GM19372 (cell line): ENCODE measurements around the gene BCL2A1.
"Not testable (repeated sequence)": the region's sequence is repeated elsewhere in the genome, so short reads cannot be mapped to it uniquely, and the experiment has no call there.

ENCODE experiments used
- ATAC-seq: cut with Tn5 transposase; IDR thresholded peaks from one replicate; pipeline ENCODE4 v1.9.1; 2021; ENCODE audit warnings: mild to moderate bottlenecking, low read depth, moderate library complexity; ENCODE audit not compliant: unreplicated experiment

BCL2A1 gene

DNA sequence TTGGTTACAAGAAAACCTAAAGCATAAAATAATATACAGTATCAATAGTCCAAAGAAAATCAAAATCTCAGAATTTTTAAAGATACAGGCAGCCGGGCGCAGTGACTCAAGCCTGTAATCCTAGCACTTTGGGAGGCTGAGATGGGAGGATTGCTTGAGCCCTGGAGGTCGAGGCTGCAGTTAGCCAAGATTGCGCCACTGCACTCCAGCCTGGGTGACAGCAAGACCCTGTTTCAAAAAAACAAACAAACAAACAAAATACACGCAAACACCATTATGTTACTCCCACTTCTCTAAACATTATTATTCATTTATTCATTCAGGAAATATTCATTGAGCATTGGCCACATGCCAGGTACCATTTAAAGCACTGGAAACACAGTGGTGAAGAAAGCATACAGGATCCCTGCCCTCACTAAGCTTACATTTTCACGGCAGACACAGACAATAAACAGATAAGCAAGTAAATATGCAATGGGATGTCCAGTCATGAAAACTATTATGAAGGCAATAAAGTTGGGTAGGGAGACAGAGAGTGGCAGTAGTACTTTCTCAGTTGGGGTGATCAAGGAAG, 6.7 kb downstream of the BCL2A1 start:
- ATAC-seq: no peak

DNA sequence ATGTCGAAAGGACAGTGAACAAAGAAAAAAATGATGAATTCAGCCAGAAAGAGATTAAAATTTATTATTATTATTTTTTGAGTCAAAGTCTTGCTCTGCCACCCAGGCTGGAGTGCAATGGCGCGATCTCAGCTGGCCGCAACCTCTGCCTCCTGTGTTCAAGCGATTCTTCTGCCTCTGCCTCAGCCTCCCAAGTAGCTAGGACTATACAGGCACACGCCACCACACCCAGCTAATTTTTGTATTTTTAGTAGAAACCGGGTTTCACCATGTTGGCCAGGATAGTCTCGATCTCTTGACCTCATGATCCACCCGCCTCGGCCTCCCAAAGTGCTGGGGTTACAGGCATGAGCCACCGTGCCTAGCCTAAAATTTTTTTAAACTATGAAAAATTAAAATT, 8.1 kb downstream of the BCL2A1 start:
- not testable (repeated sequence) for ATAC-seq

GRCh38 chr15:79962178-79962577, 8.8 kb downstream of the BCL2A1 start:
- no peak for ATAC-seq

DNA sequence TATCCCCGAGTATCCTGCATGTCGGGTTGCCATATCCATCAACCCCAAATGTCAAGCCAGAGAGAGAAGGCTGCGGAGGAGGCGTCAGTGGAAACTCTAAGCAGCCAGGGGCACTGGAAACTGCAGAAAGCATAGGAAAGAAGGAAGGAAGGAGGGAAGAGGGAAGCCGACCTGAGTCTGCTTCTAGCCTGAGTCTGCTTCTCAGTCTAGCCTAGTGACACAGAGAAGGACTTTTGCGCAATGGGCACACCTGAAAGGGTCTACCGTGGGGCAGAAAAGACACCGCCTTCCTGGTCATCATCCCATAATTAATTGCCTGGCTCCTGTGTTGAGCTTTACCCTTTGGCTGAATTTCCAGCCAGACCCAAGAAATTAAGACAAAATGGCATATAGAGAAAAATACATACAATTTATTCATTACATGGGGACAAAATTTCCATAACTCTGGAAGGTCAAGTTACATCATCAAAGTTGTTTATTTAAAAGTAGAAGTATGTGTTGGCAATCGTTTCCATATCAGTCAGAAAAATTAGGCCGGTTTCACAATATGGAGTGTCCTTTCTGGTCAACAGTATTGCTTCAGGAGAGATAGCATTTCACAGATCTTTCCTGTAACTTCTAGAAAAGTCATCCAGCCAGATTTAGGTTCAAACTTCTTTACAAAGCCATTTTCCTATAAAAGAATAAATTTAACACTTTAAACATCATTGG, 10.3 kb downstream of the BCL2A1 start:
- ATAC-seq: no peak

- no peak for ATAC-seq
Observed at GRCh38 chr15:79957741-79958140, 13.3 kb downstream of the BCL2A1 start.

DNA sequence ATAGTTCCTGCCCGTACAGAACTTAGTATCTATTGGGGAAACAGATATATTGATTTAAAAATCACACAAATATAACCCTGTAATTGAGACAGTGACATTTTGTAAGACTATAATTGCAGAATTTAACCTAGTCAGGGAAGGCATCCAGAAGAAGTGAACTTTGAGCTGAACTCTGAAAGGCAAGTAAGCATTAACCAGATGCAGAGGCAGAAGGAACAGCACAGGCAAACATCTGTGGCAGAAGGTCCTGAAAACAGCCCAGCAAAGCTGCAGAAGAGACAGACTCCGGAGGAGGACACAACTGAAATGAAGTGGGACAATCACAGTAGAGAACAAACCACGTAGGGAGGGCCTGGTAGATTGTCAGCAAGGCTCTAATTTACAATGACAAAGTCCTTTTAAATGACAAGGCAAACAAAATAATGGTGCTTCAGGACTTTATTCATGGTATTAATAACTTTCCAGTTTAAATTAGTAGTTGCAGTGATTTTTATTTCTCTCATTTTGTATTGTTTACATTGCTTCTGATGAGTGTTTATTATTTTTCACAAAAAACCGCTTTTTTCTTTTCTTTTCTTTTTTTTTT, 14.5 kb downstream of the BCL2A1 start:
- no peak for ATAC-seq

GRCh38 chr15:79954661-79955060, 16.3 kb downstream of the BCL2A1 start:
- ATAC-seq: no peak

- ATAC-seq: no peak
Observed at GRCh38 chr15:79953951-79954444, 17.0 kb downstream of the BCL2A1 start.

DNA sequence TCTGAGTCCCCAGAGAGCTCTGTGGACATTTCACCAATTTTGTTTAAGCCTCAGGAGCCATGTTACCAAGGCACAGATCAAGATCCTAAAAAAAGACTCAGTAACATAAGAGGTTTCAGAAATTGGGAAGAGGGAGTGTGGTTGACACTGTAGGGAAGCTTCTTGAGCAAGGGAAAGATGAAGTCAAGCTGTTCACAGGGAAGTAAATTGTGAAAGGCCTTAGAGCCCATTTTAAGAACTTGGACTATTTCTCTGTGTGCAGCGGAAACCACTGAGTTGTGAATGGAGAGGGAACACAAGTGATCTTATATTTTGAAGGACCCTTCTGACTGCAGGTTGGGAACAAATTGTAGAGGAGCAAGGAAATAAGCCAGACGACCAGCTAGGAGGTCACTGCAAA, 18.7 kb downstream of the BCL2A1 start:
- ATAC-seq: no peak

GRCh38 chr15:79950247-79950646, 20.7 kb downstream of the BCL2A1 start:
- no peak for ATAC-seq

DNA sequence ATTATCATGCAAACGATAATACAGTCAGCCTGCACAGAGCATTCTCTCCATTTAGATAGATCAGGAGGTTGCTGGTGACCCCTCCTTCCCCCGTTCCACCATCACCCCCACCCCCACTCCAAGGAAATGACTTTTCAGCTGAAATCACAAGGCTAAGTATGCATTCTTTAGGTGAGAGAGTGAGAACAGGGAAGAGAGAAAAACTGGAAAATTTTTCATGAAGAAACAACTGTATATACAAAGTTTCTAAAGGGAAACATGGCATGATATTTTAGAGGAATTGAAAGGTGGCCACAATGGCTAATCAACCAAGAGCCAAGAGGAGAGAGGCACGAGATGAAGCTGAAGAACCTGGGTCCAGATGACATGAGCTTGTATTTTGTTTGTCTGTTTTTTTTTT, 22.2 kb downstream of the BCL2A1 start:
- ATAC-seq: no peak

DNA sequence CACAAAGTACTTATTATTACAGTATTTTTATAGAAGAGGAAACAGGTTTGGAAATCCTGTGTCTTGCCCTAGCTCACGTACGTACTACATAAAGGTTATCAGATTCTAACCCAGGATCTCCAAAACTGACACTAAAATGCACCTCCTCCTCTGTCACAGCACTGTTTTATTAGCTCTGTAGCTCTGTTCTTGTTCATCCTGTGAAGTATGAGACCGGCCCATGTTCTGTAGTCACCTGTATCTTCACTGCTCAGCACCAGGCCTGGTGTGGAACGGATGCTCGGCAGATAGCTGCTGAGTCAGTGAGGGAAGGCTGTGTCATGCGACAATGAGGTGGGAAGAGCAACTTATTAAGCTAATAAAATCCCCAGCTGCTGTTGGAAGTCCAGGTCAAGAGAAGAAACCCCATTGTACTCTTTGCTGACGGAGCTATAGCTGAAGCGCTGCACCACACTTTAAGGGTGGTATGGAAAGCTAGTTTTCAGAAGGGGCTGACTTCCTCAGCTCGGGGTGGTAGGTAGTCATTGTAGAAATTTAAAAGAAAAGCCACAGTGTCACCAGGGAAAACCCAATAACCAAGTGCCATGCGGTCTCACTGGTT, 22.8 kb downstream of the BCL2A1 start:
- ATAC-seq: no peak

GRCh38 chr15:79947009-79947408, 24.0 kb downstream of the BCL2A1 start:
- no peak for ATAC-seq

GRCh38 chr15:79944622-79945021, 26.4 kb downstream of the BCL2A1 start:
- no peak for ATAC-seq

- ATAC-seq: peak; percentile 89
Observed at GRCh38 chr15:79943820-79944219, 27.2 kb downstream of the BCL2A1 start.

GRCh38 chr15:79942741-79943481, 28.1 kb downstream of the BCL2A1 start:
- ATAC-seq: no peak

- no peak for ATAC-seq
Observed at GRCh38 chr15:79939399-79939798, 31.6 kb downstream of the BCL2A1 start.

- ATAC-seq: no peak
Observed at GRCh38 chr15:79938143-79938542, 32.9 kb downstream of the BCL2A1 start.

GRCh38 chr15:79935556-79936201, 35.3 kb downstream of the BCL2A1 start:
- not testable (repeated sequence) for ATAC-seq

GRCh38 chr15:79933231-79933630, 37.8 kb downstream of the BCL2A1 start:
- no peak for ATAC-seq
